Measurements from ENCODE around the gene ABCB7.
"Not testable (repeated sequence)": the region's sequence is repeated elsewhere in the genome, so short reads cannot be mapped to it uniquely, and the experiment has no call there.

The ABCB7 gene

DNA sequence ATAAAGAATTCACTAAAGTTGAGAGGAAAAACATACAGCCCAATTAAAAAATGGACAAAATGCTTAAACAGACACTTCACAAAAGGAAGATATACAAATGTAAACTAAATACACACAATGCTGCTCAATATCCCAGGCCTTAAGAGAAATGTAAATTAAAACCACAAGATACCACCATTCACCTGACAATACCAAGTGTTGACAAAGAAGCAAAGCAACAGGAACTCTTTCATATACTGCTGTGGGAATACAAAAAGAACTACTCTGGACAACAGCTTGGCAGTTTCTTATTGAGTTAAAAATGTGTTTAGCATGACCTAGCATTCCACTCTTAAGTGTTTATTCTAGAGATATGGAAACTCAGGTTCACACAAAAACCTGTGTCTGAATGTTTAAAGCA is 71.3 kb downstream of the ABCB7 start:
- H3K36me3 ChIP-seq (ENCODE audit: insufficient read depth, low read depth, low read length): no peaks in the 10 kb centered on the region
- peaks cover 4% of the 10 kb centered on the region for H3K9me3 ChIP-seq (ENCODE audit: insufficient read depth, low read depth, low read length)
- H3K27ac ChIP-seq (ENCODE audit: low read length): no peak overlapping the region
- no peak overlapping the region for H3K9ac ChIP-seq (ENCODE audit: low read depth, low read length)
- no peaks in the 10 kb centered on the region for H3K4me1 ChIP-seq (ENCODE audit: insufficient read depth, low read length)
- no peak overlapping the region for H3K4me3 ChIP-seq (ENCODE audit: low read length)
- no peaks in the 10 kb centered on the region for H3K27me3 ChIP-seq (ENCODE audit: insufficient read depth, low read length)

DNA sequence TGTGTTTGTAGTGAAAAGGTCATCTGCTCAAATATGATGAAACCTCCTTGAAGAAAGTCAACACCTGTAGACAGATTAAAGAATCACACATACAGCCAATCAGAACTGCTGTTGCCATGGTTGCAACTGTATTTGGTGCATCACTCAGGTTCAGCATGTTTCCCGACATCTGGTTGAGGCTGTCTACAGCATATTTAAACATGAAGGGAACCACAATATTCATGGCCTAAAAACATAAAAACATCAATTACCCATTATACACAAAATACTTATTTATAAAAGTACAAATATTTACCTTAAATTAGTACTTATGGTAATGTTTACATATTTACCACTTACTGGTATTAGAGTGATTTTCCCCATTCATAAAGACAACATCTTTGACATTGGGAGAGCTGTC is 79.7 kb downstream of the ABCB7 start:
- no peaks in the 10 kb centered on the region for H3K27me3 ChIP-seq (ENCODE audit: insufficient read depth, low read length)
- H3K36me3 ChIP-seq (ENCODE audit: insufficient read depth, low read depth, low read length): peaks cover 14% of the 10 kb centered on the region
- H3K9ac ChIP-seq (ENCODE audit: low read depth, low read length): no peak overlapping the region
- H3K4me3 ChIP-seq (ENCODE audit: low read length): no peak overlapping the region
- no peaks in the 10 kb centered on the region for H3K9me3 ChIP-seq (ENCODE audit: insufficient read depth, low read depth, low read length)
- H3K4me1 ChIP-seq (ENCODE audit: insufficient read depth, low read length): no peaks in the 10 kb centered on the region
- no peak overlapping the region for H3K27ac ChIP-seq (ENCODE audit: low read length)

DNA sequence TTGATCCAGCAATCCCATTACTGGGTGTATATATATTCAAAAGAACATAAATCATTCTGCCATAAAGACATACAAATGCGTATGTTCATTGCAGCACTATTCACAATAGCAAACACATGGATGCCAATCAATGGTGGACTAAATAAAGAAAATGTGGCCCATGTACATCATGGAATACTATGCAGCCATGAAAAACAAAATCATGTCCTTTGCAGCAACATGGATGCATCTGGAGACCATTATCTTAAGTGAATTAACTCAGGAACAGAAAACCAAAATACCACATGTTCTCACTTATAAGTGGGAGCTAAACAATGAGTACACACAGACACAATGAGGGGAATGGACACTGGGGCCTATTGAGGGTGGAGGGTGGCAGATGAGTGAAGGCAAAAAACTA is 81.6 kb downstream of the ABCB7 start:
- no peaks in the 10 kb centered on the region for H3K9me3 ChIP-seq (ENCODE audit: insufficient read depth, low read depth, low read length)
- H3K4me3 ChIP-seq (ENCODE audit: low read length): no peak overlapping the region
- no peaks in the 10 kb centered on the region for H3K4me1 ChIP-seq (ENCODE audit: insufficient read depth, low read length)

DNA sequence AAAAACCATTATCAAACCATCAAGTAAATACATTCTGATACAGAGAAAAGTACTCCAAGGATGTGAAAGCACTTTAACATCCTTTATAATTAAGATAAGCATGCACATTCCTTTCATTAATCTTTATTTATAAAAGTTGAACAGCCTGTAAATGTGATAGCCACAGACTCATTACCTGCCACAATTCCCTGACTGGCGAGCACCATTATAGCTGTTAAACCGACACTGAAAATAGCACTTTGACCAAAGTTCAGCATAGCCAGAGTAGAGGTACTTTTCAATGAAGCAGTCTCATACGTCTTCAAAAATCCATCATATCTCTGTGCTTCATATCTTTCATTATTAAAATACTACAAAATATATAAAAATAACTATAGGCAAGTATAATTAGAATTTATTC is 84.7 kb downstream of the ABCB7 start:
- Histone ChIP-seq H3K27me3 (ENCODE audit: insufficient read depth, low read length) (no peaks in the 10 kb centered on the region), H3K36me3 (ENCODE audit: insufficient read depth, low read depth, low read length) (peaks cover 32% of the 10 kb centered on the region), H3K9me3 (ENCODE audit: insufficient read depth, low read depth, low read length) (no peaks in the 10 kb centered on the region), H3K4me3 (ENCODE audit: low read length) (no peak overlapping the region), H3K27ac (ENCODE audit: low read length) (no peak overlapping the region), H3K9ac (ENCODE audit: low read depth, low read length) (no peak overlapping the region), H3K4me1 (ENCODE audit: insufficient read depth, low read length) (no peaks in the 10 kb centered on the region)

More for the DNA sequence above, 81.6 kb downstream of the ABCB7 start:
- Histone ChIP-seq H3K27ac (ENCODE audit: low read length) (no peak overlapping the region), H3K36me3 (ENCODE audit: insufficient read depth, low read depth, low read length) (peaks cover 18% of the 10 kb centered on the region), H3K9ac (ENCODE audit: low read depth, low read length) (no peak overlapping the region), H3K27me3 (ENCODE audit: insufficient read depth, low read length) (no peaks in the 10 kb centered on the region)

DNA sequence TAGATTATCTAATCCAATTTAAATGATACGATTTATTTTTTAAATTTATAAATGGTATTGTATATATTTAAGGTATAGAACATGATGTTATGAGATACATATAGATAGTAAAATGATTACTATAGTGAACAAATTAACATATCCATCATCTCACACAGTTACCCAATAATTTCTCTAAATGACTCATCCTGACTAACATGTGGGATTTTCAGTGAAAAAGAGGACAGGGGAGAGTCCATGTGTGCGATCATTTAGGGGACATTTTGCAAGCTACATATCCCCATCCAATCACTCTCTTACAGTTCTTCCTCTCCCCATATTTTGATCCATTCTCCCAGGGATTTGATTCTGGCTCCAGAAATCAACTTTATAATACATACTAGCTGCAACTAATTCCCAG is 88.2 kb downstream of the ABCB7 start:
- Histone ChIP-seq H3K9me3 (ENCODE audit: insufficient read depth, low read depth, low read length) (no peaks in the 10 kb centered on the region), H3K4me1 (ENCODE audit: insufficient read depth, low read length) (no peaks in the 10 kb centered on the region), H3K4me3 (ENCODE audit: low read length) (no peak overlapping the region), H3K9ac (ENCODE audit: low read depth, low read length) (no peak overlapping the region), H3K27me3 (ENCODE audit: insufficient read depth, low read length) (no peaks in the 10 kb centered on the region), H3K36me3 (ENCODE audit: insufficient read depth, low read depth, low read length) (peaks cover 17% of the 10 kb centered on the region; the same call in 1 of the 2 replicates), H3K27ac (ENCODE audit: low read length) (no peak overlapping the region)

DNA sequence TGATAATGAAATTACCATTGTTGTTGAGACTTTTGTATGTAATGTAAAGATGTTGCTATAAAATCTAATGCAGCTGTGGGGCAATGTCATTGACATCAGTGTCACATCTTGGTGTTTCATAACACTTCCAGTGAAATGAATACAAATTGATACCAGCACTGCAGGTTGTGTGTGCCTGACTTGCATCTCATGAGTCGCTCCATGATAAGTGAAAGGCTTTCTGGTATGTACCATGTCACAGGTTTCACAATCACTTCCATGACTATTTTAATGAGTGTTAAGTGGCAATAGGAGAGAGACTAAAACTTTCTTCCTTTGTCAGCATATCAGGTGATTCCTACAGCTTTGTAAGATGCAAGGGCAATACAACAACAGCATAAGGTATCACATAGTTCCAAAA is 94.4 kb downstream of the ABCB7 start:
- Histone ChIP-seq H3K9ac (ENCODE audit: low read depth, low read length) (no peak overlapping the region), H3K9me3 (ENCODE audit: insufficient read depth, low read depth, low read length) (no peaks in the 10 kb centered on the region), H3K27me3 (ENCODE audit: insufficient read depth, low read length) (no peaks in the 10 kb centered on the region), H3K27ac (ENCODE audit: low read length) (no peak overlapping the region), H3K36me3 (ENCODE audit: insufficient read depth, low read depth, low read length) (peaks cover 15% of the 10 kb centered on the region; the same call in 1 of the 2 replicates), H3K4me3 (ENCODE audit: low read length) (no peak overlapping the region), H3K4me1 (ENCODE audit: insufficient read depth, low read length) (no peaks in the 10 kb centered on the region)

DNA sequence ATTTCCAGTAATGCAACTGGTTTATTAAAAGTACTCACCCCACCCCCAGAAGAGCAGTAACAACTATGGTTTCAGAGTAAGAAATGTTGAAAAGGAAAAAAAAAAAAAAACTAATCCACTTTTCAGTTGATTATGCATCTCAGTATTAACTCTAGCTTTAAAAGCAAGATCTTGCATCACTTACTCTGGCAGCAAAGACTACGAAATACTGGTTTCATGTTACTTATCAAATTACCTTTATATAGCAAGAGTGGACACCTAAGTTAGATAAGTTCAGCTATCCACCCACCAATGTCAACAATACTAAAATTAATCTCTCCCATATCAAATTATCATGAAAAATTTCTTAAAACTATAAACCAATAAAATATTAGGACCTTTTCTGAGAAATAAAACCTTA is 105.0 kb downstream of the ABCB7 start:
- no peak overlapping the region for H3K27ac ChIP-seq (ENCODE audit: low read length)
- H3K9ac ChIP-seq (ENCODE audit: low read depth, low read length): no peak overlapping the region
- peaks cover 11% of the 10 kb centered on the region for H3K9me3 ChIP-seq (ENCODE audit: insufficient read depth, low read depth, low read length)
- no peaks in the 10 kb centered on the region for H3K4me1 ChIP-seq (ENCODE audit: insufficient read depth, low read length)
- no peaks in the 10 kb centered on the region for H3K27me3 ChIP-seq (ENCODE audit: insufficient read depth, low read length)
- H3K36me3 ChIP-seq (ENCODE audit: insufficient read depth, low read depth, low read length): no peaks in the 10 kb centered on the region; the same call in 1 of the 2 replicates
- H3K4me3 ChIP-seq (ENCODE audit: low read length): no peak overlapping the region

DNA sequence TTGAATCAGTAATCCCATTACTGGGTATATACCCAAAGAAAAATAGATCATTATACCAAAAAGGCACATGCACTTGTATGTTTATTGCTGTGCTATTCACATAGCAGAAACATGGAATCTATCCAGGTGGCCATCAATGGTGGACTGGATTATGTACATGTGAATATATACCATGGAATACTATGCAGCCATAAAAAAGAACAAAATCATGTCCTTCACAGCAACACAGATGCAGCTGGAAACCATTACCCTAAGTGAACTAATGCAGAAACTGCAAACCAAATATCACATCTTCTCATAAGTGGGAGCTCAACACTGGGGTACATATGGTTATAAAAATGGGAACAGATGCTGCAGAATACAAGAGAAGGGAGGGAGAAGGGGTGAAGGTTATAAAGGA is 110.7 kb downstream of the ABCB7 start:
- peaks cover 20% of the 10 kb centered on the region for H3K9me3 ChIP-seq (ENCODE audit: insufficient read depth, low read depth, low read length)
- no peaks in the 10 kb centered on the region for H3K4me1 ChIP-seq (ENCODE audit: insufficient read depth, low read length)
- H3K36me3 ChIP-seq (ENCODE audit: insufficient read depth, low read depth, low read length): no peaks in the 10 kb centered on the region; the same call in 1 of the 2 replicates
- H3K27me3 ChIP-seq (ENCODE audit: insufficient read depth, low read length): no peaks in the 10 kb centered on the region
- H3K4me3 ChIP-seq (ENCODE audit: low read length): no peak overlapping the region
- H3K9ac ChIP-seq (ENCODE audit: low read depth, low read length): no peak overlapping the region
- no peak overlapping the region for H3K27ac ChIP-seq (ENCODE audit: low read length)

DNA sequence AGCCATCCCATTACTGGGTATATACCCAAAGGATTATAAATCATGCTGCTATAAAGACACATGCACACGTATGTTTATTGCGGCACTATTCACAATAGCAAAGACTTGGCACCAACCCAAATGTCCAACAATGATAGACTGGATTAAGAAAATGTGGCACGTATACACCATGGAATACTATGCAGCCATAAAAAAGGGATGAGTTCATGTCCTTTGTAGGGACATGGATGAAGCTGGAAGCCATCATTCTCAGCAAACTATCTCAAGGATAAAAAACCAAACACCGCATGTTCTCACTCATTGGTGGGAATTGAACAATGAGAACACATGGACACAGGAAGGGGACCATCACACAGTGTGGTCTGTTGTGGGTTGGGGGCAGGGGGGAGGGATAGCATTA is 111.9 kb downstream of the ABCB7 start:
- H3K4me3 ChIP-seq (ENCODE audit: low read length); H3K9ac ChIP-seq (ENCODE audit: low read depth, low read length); H3K27me3 ChIP-seq (ENCODE audit: insufficient read depth, low read length); H3K27ac ChIP-seq (ENCODE audit: low read length); H3K4me1 ChIP-seq (ENCODE audit: insufficient read depth, low read length); H3K36me3 ChIP-seq (ENCODE audit: insufficient read depth, low read depth, low read length): not testable (repeated sequence)
- H3K9me3 ChIP-seq (ENCODE audit: insufficient read depth, low read depth, low read length): peaks cover 30% of the 10 kb centered on the region

DNA sequence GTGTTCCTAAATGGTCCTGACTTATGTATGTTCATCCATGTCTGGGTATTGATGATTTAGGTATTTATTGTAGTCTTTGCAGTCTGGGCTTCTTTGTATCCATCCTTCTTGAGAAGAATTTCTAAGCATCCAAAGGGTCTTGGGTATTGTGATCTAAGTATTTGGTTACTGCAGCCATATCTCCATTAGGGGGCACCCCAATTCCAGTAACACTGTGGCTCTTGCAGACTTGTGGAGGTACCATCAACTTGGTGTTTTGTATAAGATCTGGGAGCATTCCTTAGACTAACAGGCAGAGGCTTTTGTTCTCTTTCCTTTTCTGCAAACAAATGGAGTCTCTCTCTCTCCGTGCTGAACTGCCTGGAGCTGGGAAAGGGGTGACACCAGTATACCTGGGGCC is 117.2 kb downstream of the ABCB7 start:
- H3K9ac ChIP-seq (ENCODE audit: low read depth, low read length): no peak overlapping the region
- H3K27me3 ChIP-seq (ENCODE audit: insufficient read depth, low read length): no peaks in the 10 kb centered on the region
- no peak overlapping the region for H3K27ac ChIP-seq (ENCODE audit: low read length)
- no peak overlapping the region for H3K4me3 ChIP-seq (ENCODE audit: low read length)
- no peaks in the 10 kb centered on the region for H3K36me3 ChIP-seq (ENCODE audit: insufficient read depth, low read depth, low read length)
- peaks cover 58% of the 10 kb centered on the region for H3K9me3 ChIP-seq (ENCODE audit: insufficient read depth, low read depth, low read length)
- no peaks in the 10 kb centered on the region for H3K4me1 ChIP-seq (ENCODE audit: insufficient read depth, low read length)

All from iPS-20b (cell line).